GM18519 (cell line): ENCODE results near the gene ARHGEF12.
A peak's percentile ranks its signal among the peaks of the same experiment; 100 is the strongest.

Experiments
- ATAC-seq: cut with Tn5 transposase; IDR thresholded peaks from one replicate; pipeline ENCODE4 v1.9.1; 2021; ENCODE audit warnings: mild to moderate bottlenecking, moderate library complexity; ENCODE audit not compliant: unreplicated experiment, low FRiP score

Gene ARHGEF12, protein sequence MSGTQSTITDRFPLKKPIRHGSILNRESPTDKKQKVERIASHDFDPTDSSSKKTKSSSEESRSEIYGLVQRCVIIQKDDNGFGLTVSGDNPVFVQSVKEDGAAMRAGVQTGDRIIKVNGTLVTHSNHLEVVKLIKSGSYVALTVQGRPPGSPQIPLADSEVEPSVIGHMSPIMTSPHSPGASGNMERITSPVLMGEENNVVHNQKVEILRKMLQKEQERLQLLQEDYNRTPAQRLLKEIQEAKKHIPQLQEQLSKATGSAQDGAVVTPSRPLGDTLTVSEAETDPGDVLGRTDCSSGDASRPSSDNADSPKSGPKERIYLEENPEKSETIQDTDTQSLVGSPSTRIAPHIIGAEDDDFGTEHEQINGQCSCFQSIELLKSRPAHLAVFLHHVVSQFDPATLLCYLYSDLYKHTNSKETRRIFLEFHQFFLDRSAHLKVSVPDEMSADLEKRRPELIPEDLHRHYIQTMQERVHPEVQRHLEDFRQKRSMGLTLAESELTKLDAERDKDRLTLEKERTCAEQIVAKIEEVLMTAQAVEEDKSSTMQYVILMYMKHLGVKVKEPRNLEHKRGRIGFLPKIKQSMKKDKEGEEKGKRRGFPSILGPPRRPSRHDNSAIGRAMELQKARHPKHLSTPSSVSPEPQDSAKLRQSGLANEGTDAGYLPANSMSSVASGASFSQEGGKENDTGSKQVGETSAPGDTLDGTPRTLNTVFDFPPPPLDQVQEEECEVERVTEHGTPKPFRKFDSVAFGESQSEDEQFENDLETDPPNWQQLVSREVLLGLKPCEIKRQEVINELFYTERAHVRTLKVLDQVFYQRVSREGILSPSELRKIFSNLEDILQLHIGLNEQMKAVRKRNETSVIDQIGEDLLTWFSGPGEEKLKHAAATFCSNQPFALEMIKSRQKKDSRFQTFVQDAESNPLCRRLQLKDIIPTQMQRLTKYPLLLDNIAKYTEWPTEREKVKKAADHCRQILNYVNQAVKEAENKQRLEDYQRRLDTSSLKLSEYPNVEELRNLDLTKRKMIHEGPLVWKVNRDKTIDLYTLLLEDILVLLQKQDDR (N-terminal part only)

DNA sequence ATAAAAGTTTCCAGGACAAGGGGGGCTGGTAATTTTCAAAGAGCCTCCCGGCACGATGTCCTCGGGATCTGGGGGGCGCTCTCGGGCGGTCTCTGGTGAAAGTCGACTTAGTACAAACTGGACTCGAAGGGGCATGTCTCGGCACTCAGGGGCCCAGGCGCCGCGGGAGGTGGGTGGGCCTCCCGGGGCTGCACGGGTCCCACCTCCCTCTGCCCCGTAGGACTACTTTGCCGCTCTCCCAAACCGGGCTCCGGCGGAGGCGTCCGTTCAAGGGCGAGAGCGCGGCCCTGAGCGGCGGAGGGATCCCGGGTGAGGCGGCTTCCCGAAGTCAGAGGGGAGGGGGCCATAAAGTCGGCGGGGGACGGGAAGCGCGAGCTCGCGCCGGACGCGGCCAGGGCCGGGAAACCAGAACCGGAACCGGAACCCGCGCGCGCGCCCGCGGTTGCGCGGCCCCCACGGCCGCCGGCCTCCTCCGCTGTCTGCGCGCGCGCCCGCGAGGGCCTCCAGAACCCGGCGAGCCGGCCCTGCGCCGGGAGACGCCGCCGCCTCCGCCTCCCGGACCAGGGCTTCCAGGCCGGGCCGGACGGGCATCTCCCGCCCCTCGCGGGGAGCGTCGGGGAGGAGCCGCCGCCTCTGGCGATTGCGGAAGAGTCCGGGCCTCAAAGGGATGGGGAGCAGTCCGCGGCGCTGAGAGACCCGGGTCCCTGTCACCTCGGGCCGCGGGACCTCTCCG, at the start of gene ARHGEF12:
ARHGEF12 (plus strand) TSS at position 506 of the 733 bp plus-strand sequence. CDS start 831 bp downstream, outside the sequence.
- ATAC-seq: peak; percentile 35

DNA sequence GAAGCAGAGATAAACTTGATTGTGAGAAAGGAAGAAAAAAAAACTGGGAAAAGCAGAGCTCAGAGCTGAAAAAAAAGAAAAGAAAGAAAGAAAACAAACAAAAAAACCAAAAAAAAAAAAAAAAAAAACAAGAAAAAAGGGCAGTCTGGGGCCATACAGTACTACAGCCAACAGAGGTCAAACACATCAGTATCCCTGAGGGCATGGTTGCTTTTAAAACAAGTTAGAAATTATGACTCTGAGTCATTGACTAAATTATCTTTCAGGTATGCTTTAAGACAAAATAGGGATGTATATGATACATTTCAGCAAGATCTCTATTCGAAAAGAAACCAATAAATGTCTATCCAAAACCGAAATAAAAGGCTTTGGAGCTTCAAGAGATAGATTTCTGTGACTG, 48.2 kb upstream of the ARHGEF12 start:
- ATAC-seq: no peak

DNA sequence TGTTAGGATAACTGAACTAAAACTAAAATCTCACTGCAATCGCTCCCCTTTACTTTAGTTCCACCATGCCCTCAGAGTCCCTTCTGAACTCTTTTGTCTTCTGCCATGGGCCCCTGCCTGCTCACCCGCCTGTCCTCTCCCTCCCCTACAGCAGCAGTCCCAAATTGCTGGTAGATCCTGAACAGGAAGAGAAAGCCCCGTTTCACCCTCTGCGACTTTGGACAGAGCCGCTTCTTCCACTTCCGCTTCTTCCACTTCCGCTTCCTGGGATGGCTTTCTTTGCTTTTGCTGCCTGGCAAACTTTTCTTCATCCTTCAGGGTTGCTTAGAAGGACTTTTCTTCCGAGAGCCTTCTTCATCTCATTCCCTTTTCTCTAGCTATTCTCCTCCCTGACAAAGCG, 46.8 kb upstream of the ARHGEF12 start:
- ATAC-seq: no peak

DNA sequence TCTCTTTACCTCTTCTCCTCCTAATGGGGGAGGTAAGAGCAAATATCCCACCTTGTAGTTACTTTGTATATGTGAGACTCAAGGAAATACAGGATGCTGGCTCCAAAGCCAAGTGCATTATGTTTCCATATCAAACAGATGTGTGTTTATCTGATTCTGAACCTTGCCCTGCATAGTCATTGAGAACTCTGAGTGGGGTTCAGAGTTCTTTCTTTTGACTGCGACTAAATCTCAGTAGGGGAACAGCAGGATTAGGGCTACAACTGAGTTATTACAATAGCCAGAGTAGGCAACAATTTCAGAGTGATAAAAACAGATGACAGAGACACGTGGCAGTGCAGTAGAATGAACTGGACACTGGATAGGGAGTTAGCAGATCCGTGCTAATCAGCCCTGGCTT, 45.3 kb upstream of the ARHGEF12 start:
- ATAC-seq: no peak

DNA sequence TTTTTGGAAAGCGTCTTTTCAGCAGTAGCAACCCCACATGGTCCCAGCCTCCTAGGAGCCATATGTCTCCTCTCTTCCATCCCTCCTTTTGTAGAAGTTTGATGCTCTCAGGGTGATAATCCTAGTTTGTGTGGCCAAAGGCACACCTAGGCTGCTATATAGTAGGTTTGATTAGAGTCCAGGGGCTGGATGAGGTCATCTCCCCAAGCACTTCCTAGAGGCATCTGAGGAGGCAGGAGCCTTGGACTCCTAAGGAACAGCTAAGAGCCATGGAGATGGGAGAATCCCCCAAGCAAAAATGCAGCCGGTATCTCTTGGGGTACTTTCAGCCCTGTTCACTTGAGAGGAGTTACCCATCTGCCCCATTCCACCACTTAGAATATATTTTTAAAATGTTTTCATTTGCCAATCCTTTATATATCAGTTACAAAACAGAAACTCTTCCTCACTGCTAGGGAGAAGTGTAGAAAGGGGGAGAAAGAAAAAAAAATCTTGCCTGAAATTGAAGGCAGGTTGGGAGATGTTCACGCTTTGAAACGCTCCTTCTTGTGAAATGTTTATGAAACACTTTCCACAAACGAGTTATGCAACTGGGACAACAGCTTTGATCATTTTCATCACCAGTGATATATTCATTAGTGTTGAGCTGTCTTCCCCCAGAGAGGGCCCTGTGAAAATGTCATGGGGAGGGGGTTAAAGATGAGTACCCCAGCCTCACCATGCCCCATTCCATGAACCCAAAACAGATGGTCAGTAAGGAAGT, 43.0 kb upstream of the ARHGEF12 start:
- no peak for ATAC-seq

DNA sequence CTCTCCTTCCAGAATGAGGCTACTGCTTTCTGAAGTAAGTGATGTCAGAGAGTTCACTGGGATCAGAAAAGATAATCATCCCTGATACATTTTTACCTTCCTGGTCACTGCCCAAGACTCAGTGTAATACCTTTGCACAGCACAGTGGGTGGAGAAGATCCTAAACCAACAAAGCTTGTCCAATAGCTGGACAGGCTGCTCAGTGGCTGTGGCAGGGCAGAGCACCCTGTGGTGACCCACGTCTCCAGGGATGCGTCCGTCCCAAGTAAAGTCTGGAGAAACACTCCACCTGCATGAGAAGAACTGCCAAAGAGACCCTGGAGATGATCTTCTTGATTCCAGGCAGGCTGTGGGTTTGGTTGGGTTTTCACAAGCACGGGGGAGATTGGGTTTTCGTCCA, 42.1 kb upstream of the ARHGEF12 start:
- no peak for ATAC-seq

DNA sequence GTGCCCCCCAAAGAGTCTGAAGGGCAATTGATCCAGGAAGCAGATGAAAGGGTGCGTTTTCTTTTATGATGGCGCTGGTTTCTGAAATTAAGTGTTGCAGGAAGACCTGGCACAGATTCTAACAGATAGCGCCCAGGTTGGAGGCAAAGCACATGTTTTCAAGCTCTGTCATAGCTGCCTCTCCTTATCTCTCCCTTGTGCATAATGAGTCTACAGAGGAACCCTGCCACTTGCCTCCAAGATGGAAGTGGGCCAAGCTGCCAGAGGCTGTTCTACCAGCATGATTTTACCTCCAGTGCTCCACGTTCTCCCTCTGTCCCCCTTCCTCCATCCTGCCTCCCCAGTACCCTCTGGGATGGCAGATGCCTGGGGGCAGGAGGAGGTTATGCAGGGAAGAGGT, 41.1 kb upstream of the ARHGEF12 start:
- no peak for ATAC-seq

DNA sequence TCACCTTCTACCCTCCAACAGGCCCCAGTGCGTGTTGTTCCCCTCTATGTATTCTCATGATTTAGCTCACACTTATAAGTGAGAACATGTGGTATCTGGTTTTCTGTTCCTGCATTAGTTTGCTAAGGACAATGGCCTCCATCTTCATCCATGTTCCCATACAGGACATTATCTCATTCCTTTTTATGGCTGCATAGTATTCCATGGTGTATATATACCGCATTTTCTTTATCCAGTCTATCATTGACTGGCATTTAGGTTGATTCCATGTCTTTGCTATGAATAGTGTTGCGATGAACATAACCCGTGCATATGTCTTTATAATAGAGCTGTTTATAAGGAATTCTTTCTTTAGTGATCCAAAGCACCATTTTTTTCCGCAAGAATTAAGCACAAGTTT, 39.7 kb upstream of the ARHGEF12 start:
- ATAC-seq: no peak

DNA sequence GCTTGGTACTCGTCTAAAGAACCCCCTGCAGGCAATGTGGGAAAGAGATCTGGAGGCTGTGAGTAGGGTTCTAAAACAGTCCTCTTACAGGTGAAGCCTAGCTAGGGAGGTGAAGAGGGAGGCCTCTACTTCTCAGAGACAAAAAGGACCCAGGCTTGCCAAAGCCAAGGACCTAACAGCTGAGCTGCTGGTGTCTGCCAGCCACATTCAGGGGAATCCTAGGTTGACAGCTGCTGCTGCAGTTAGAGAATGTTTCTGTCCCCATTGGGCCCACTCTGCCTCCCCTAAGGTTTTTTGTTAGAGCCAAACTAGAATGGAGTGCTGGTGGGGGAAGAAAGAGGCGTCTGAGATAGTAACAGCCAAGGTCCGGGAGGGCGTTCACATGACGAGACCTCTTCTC, 37.8 kb upstream of the ARHGEF12 start:
- ATAC-seq: no peak

DNA sequence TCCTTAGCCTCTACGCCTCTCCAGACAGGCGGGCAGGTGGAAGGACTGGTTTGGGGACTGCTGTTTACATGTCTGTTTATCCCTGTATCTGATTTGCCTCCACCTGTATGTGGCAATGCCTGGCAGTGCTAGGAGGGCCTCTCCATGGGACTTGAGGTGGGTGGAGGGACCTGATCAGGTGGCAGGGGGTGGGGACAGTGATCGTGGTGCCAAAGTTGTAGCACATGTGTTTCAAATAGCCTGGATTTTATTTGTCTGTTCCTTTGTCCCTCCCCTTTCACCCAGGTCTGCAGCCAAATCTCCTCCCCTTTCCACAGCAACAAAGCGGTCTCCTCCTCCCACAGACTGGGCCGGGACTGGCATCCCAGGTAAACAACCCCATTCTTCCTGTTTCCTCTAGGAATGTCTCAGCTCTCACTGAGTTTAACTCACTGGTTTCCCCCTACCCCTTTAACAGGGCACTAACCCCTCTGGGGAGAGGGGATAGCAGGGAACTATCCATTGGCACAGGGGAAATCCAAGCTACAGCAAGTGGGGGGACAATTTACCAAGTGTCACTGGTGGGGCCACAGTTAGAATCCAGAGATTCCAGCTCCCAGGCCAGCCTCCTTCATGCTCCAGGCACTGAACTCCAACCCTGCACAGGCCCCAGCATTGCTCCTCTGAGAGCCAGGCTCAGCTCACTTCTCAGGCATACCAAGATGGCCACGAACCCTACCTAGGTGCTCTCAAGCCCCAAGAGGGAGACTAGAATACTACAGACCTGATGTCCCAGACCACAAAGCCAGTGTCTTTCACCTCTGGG, 34.0 kb upstream of the ARHGEF12 start:
- ATAC-seq: no peak

DNA sequence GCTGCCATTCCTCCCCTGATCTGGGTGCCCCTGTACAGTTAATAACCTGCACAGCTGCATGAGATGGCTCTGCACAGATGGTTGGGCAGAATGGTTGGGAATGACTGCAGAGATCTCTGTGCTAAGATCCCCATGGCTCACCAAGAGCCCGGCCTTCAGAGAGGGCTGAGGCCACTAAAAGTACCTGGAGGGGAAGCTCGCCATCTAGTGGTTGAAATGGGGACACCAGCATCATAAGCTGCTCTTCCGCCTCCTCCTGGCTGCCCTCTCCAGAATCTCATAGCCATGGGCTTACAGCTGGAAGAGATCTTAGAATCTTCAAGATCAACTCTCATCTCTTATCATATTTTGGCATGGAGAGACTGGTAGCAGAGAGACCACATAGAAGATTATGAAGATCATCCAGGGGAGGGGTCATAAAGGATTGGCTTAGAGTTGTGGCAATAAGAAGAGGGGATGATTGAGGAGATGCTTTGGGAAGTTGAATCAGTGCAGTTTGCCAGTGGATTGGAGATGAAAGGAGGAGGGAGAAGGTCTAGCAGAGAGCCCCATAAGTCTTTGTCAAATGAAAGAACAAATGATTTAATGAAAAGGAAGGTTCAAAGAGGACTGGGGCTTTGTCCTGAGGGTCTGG, 33.1 kb upstream of the ARHGEF12 start:
- no peak for ATAC-seq

DNA sequence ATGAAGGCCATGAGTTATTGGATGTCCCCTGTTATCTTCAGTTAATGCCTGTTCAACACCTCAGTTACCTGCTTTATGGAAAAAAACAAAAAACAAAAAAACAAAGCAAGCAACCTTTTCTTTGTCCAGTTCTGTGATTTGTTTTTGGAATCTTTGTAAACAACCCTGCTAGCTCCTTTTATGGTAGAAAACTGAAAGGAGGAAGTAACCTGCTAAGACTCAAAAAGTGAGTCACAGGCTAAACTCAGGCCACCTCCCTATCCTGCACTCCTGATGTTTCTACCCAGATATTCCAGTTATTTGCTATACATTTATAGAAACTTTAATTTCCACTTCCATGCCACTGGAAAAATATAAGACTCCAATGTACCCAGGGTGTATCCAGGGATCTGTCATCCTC, 31.7 kb upstream of the ARHGEF12 start:
- no peak for ATAC-seq

DNA sequence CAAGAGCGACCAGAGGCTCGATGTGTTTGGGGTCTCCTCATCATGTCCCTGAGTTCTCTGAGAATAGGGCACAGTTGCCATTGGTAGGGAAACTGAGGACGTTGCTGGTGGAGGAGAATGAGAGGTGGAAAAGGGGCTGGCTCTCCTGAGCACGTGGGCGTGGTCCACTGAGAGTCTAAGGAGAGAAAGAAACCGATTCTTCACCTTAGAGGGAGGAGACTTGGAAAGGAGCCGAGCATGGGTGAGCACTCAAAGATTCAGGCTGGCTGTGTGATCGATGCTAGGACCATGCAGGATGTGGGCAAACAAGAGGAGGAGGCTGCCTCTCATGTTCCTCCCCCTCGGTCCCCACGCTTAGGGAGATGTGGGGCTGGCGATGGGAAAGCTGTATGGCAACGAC, 30.9 kb upstream of the ARHGEF12 start:
- ATAC-seq: no peak

DNA sequence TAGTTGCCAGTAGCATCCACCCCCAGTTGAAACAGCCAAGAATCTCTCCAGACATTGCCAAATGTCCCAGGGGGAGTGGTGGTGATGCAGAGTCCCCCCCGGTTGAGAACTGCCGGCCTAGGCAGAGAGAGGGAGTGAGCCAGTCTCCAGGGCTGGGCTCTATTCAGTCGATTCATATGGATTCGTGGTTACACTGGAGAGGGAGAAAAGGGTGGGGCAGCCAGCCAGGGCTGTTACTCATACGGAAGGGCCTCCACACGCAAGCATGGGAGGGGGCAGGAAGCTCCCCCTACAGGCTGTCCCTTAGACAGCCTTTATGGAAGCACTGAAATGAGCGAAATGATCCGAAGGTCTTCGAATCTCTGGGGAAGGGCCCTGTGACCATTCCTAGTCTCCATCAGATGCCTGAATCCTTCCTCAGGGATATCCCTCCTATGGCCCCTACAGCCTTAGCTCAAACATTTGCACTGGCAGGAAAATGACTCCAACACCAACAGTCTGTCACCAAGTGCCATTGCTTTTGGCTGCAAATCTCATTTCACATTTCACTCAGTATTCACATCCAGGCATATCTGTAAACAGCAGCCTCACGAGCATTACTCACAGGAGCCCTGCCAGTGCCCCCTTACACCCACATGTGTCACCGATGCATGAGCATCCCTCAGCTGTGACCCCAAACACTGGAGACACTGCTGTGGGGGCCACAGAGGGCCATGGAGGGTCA, 29.5 kb upstream of the ARHGEF12 start:
- ATAC-seq: no peak

DNA sequence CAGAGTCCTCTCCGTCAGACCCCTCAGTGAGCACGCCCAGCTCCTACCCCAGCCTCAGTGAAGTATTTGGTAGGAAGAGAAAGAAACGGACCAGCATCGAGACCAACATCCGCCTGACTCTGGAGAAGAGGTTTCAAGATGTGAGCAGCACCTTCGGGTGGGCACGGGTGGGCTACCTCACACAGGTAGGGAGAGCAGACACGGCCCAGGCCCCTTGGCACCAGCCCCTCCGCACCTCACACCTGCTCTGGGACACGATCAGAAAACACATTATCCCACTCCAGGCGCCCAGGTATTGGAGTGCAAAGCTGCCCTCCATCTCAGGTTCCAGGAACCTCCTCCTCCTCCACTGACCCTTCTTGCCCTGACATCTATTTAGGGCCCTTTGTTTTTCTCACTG, 28.7 kb upstream of the ARHGEF12 start:
- ATAC-seq: no peak

DNA sequence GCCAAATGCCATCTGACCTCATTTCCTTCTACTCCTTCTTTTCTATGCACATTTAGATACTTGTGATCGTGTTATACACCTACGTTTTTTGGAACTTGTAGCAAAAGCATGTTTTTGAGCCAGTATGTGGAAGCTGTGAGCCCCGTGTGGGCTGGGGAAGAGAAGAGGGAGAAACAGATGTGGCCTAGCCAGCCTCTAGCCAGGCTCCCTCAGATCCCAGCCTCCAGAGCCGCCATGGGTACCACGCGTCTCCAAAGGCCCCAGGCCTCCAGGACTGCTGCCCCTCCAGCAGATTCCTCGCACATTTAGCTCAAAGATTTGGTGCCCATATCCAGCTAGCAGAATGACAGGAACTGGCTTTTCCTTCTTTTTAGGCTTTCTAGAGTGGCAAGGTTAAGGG, 28.1 kb upstream of the ARHGEF12 start:
- ATAC-seq: no peak

DNA sequence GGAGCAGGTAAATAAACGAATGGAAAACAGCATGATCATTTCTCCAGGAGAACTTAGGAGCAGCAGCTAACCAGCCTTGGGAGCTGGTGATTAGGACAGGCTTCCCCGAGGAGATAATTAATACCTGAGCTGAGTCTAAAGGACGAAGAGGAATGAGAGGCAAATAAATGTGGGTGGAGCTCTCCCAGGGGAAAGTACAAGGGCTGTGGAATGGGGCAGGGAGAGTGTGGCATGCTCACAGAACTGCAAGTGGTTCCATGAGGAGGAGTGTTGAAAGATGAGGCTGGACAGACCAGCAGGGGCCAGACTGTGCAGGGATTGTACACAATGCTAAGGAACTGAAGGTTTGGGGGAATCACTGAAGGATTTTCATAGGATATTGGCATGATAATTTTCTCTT, 25.3 kb upstream of the ARHGEF12 start:
- no peak for ATAC-seq

DNA sequence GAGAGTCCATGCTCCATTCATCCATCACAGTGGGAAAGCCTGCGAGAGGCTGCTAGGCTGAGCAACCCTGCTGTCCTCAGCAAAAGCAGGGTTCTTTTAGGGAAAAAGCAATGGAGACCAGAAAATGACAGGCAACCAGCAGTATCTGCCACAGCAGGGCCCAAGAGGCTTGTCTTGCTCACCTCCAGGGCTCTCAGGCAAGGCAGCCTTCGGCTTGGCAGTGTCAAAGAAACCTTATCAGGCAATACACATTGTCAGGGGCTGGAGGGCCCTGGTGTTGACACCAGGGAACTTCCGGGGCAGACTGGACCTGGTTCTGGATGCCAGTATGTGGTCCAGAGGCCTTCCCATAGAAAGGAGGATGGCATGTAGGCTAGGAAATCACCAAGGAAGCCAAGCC, 21.4 kb upstream of the ARHGEF12 start:
- ATAC-seq: no peak
